ENCODE measurements around the gene OTOG.
"Not testable (repeated sequence)": the region's sequence is repeated elsewhere in the genome, so short reads cannot be mapped to it uniquely, and the experiment has no call there.

The OTOG gene

GRCh38 chr11:17606233-17607082 is 59.4 kb downstream of the OTOG start:
- DNase-seq (ENCODE audit: low spot score): no peak

DNA sequence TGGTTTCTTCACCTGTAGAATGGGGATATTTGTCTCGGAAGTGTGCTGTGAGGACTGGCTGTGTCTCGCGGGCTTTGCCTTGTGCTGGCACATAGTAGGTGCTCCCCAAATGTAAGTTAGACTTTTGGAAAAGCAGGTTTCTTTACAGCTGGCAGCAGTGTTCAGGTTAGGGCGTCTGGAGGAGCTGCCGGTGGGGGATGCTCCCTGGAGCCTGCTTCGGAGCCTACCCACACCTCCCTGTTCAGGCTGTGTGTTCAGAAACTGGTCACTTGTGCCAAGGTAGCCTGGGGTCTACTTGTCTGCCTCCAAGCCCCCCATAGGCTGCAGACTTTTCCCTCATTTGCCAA is 60.0 kb downstream of the OTOG start:
- DNase-seq (ENCODE audit: low spot score): no peak

GRCh38 chr11:17607591-17608570 is 60.8 kb downstream of the OTOG start:
- DNase-seq (ENCODE audit: low spot score): no peak

DNA sequence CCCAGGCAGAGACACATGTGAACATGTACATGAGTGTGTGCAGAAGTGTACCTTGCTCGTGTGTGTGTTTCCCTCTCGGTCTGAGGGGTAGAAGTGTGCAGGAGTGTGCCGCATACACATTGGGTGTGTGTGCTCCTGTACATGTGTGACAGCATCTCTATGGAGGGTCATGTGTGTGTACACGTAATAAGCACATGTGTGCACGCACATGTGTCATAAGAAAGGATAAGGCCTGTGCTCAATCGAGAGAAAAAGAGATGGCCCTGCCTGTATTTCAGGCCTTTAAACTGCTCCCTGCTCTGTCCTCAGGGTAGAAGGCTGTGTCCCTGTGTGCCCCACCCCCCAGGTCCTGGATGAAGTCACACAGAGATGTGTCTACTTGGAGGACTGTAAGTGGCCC is 61.8 kb downstream of the OTOG start:
- no peak for DNase-seq (ENCODE audit: low spot score)

- no peak for DNase-seq (ENCODE audit: low spot score)
Observed at GRCh38 chr11:17609291-17610084, 62.4 kb downstream of the OTOG start.

DNA sequence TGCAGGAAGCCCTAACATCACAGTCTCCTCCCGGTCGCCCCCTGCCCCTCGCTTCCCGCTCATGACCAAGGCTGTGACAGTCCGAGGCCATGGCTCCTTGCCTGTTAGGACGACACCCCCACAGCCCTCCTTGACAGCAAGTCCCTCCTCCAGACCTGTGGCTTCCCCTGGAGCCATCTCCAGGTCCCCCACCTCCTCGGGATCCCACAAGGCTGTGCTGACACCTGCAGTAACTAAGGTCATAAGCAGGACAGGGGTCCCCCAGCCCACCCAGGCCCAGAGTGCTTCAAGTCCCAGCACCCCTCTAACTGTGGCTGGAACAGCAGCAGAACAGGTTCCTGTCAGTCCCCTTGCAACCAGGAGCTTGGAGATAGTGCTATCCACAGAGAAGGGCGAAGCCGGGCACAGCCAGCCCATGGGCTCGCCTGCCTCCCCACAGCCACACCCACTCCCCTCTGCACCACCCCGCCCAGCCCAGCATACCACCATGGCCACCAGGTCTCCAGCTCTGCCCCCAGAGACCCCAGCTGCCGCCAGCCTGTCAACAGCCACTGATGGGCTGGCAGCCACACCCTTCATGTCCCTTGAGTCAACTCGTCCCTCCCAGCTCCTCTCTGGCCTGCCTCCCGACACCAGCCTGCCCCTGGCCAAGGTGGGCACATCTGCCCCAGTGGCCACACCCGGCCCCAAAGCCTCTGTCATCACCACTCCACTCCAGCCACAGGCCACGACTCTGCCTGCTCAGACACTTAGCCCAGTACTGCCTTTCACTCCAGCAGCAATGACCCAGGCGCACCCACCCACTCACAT is 63.2 kb downstream of the OTOG start:
- no peak for DNase-seq (ENCODE audit: low spot score)

DNA sequence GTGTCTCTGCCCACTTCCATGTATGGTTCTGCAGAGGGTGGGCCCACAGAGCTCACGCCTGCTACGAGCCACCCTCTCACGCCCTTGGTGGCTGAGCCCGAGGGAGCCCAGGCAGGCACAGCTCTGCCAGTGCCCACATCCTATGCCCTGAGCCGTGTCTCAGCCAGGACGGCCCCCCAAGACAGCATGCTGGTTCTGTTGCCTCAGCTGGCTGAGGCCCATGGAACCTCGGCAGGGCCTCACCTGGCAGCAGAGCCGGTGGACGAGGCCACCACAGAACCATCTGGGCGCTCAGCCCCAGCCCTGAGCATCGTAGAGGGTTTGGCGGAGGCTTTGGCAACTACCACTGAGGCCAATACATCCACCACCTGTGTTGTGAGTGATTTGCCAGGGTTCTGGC is 64.0 kb downstream of the OTOG start:
- no peak for DNase-seq (ENCODE audit: low spot score)

GRCh38 chr11:17611503-17612220 is 64.6 kb downstream of the OTOG start:
- no peak for DNase-seq (ENCODE audit: low spot score)

DNA sequence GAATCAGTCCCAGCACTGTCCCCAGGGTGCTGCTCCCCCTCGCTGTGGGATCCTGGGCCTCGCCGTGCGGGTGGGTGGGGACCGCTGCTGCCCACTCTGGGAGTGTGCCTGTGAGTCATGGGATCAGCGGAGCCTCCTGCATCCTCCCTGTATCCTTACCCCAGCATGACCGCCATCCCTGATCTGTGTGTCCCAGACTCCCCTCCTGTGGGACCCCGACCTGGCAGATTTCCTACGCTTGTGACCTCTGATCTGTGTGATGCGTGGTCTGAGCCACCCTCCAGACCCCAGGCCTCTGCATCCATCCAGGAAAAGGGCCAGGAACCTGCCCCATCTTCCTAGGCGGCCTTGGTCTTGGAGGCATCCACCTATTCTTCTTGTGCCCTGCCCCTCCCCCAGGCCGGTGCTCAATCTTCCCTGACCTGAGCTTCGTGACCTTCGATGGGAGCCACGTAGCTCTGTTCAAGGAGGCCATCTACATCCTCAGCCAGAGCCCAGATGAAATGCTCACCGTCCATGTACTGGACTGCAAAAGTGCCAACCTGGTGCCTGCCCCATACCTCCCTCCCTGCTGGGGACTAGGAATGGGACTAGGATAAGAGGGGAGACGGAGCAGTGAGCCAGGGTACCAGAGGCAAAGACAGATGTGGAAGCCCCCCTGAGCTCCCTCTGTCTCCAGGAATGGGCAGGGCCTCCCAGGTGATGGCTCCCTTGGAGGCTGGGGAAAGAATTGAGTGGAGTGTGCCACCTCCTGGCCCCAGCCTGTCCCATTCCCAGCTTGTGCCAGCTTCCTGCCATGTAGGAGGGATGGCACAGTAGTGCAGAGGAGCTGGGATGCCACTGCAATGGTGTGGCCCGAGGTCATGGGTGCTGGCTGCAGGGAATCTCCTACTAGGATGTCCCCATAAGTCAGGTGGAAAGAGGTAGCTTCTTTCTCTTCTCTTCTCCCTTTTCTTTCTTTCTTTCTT is 65.4 kb downstream of the OTOG start:
- no peak for DNase-seq (ENCODE audit: low spot score)

GRCh38 chr11:17613428-17613962 is 66.4 kb downstream of the OTOG start:
- no peak for DNase-seq (ENCODE audit: low spot score)

DNA sequence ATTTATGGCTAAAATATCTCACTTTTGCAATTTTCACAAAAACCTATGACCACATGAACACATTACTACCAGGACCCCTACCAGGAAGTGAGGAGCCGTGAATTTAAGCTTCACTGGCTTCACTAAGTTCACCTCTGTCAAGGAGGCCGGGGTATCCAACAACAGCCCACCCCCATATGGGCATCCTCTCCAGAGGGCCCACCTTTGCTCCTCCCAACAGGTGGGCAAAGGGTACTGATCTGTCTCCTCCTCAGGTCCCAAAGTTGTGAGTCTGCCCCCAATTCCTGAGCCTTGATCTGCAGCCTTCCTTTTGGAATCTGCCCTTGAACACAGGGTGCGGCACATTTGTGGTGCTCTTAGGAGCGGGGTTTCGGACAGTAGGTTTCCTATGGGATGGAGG is 66.9 kb downstream of the OTOG start:
- DNase-seq (ENCODE audit: low spot score): no peak

DNA sequence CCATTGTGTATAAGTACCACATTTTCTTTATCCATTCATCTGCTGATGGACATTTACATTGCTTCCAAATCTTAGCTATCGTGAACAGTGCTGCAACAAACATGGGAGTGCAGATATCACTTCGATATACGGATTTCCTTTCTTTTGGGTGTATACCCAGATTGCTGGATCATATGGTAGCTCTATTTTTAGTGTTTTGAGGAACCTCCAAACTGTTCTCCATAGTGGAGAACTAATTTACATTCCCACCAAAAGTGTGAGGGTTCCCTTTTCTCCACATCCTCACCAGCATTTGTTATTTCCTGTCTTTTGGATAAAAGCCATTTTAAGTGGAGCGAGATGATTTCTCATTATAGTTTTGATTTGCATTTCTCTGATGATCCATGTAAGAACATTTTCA is 75.7 kb downstream of the OTOG start:
- not testable (repeated sequence) for DNase-seq (ENCODE audit: low spot score)

- no peak for DNase-seq (ENCODE audit: low spot score)
Observed at GRCh38 chr11:17629113-17629512, 82.1 kb downstream of the OTOG start.

DNA sequence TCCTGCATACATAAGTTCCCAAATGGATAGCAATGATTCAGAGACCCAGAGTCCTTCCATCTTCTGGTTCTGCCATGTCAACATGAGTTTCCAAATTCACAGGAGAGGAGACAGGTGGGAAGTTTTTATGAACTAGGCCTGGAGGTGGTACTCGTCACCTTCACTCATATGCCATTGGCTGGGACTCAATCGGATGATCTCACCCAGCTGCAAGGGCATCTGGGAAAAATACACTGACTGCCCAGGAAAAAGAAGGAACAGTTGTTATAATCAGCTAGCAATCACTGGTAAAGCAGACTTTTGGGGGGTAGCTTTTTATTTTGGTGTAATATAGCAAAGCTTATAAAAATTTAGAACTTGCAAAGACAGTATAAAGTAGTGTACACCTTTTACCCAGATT is 83.9 kb downstream of the OTOG start:
- no peak for DNase-seq (ENCODE audit: low spot score)

GRCh38 chr11:17631702-17632365 is 84.8 kb downstream of the OTOG start:
- no peak for DNase-seq (ENCODE audit: low spot score)

GRCh38 chr11:17633279-17633986 is 86.4 kb downstream of the OTOG start:
- DNase-seq (ENCODE audit: low spot score): no peak

GRCh38 chr11:17633987-17634775 is 87.1 kb downstream of the OTOG start:
- DNase-seq (ENCODE audit: low spot score): no peak
